ENCODE results near the gene BLTP3A.

Gene BLTP3A

GRCh38 chr6:34836451-34836850 is 44.6 kb downstream of the BLTP3A start:
- no peak for DNase-seq

GRCh38 chr6:34837528-34837927 is 45.6 kb downstream of the BLTP3A start:
- DNase-seq = no peak

GRCh38 chr6:34839666-34840352 is 47.9 kb downstream of the BLTP3A start:
- DNase-seq = no peak
